Liver (tissue), 9 donors: ENCODE measurements around the gene C6orf132. TPM values are rescaled to one million over a fixed set of nuclear protein-coding genes. Genes with fewer than 3 reads are reported as not detected.

Experiments used
- DNase-seq: peaks from one replicate; pipeline ENCODE4 v3.0.0-alpha.2; 2017; ENCODE audit warnings: low spot score
- H3K27ac ChIP-seq, 2 donors: one replicate each; pipeline ENCODE4 v1.7.0; 2013; ENCODE audit warnings: inconsistent platforms in 2 of 2, low read length in 2 of 2, control low read depth in 1 of 2, low read depth in 1 of 2, mild to moderate bottlenecking in 1 of 2
- H3K27me3 ChIP-seq, 4 donors: one replicate each; pipeline versions ENCODE4 v1.6.1 to v1.7.0; 2013; ENCODE audit warnings: low read length in 3 of 4, inconsistent platforms in 1 of 4, mild to moderate bottlenecking in 1 of 4, moderate library complexity in 1 of 4; ENCODE audit not compliant: control insufficient read depth in 4 of 4, insufficient read depth in 4 of 4
- H3K36me3 ChIP-seq, 4 donors: one replicate each; pipeline versions ENCODE4 v1.6.1 to v1.7.0; 2013; ENCODE audit warnings: low read length in 3 of 4, mild to moderate bottlenecking in 3 of 4, low read depth in 1 of 4, moderate library complexity in 1 of 4; ENCODE audit not compliant: control insufficient read depth in 4 of 4, insufficient read depth in 3 of 4
- H3K4me1 ChIP-seq, 4 donors: one replicate each; pipeline versions ENCODE4 v1.6.1 to v1.7.0; 2013; ENCODE audit warnings: low read length in 3 of 4, mild to moderate bottlenecking in 3 of 4, moderate library complexity in 1 of 4; ENCODE audit not compliant: control insufficient read depth in 4 of 4, insufficient read depth in 4 of 4
- H3K4me3 ChIP-seq, 3 donors: one replicate each; pipeline versions ENCODE4 v1.6.1 to v1.7.0; 2013; ENCODE audit warnings: low read length in 3 of 3, control low read depth in 1 of 3, low read depth in 1 of 3, mild to moderate bottlenecking in 1 of 3
- H3K9ac ChIP-seq, 2 donors: one replicate each; pipeline ENCODE4 v1.7.0; 2013; ENCODE audit warnings: low read length in 2 of 2, mild to moderate bottlenecking in 2 of 2, moderate library complexity in 2 of 2, control low read depth in 1 of 2, low read depth in 1 of 2
- H3K9me3 ChIP-seq, 4 donors: one replicate each; pipeline versions ENCODE4 v1.6.1 to v1.7.0; 2013; ENCODE audit warnings: low read length in 3 of 4; ENCODE audit not compliant: control insufficient read depth in 4 of 4
- ATF3 ChIP-seq: IDR thresholded peaks from 2 replicates; pipeline ENCODE4 v1.6.1; 2016; ENCODE audit warnings: antibody characterized with exemption
- CTCF ChIP-seq: fragments of 150-350 bp; IDR thresholded peaks from 2 replicates; pipeline ENCODE4 v1.5.1; 2017; ENCODE audit warnings: improper control_type of control experiment, low read depth, low read length; ENCODE audit not compliant: missing input control
- EGR1 ChIP-seq, 2 donors: IDR thresholded peaks; 2 replicates each; pipeline ENCODE4 v1.6.1; 2016 to 2018; ENCODE audit warnings: antibody characterized with exemption in 2 of 2, low read depth in 2 of 2
- FOXA1 ChIP-seq: IDR thresholded peaks from 2 replicates; pipeline ENCODE4 v1.6.1; 2016; ENCODE audit warnings: antibody characterized with exemption
- FOXA2 ChIP-seq: IDR thresholded peaks from 2 replicates; pipeline ENCODE4 v1.6.1; 2016; ENCODE audit warnings: antibody characterized with exemption
- GABPA ChIP-seq, 2 donors: IDR thresholded peaks in 1 of 2; conservative IDR thresholded peaks in 1 of 2; 2 replicates each; pipeline ENCODE4 v1.6.1; 2016; ENCODE audit warnings: antibody characterized with exemption in 2 of 2, mild to moderate bottlenecking in 1 of 2, moderate library complexity in 1 of 2
- HNF4A ChIP-seq, 2 donors: conservative IDR thresholded peaks; 2 replicates each; pipeline ENCODE4 v1.6.1; 2016; ENCODE audit warnings: antibody characterized with exemption in 2 of 2, mild to moderate bottlenecking in 2 of 2
- HNF4G ChIP-seq: IDR thresholded peaks from 2 replicates; pipeline ENCODE4 v1.6.1; 2016; ENCODE audit warnings: antibody characterized with exemption
- JUND ChIP-seq, 2 donors: IDR thresholded peaks; 2 replicates each; pipeline ENCODE4 v1.6.1; 2016; ENCODE audit warnings: antibody characterized with exemption in 2 of 2
- MAX ChIP-seq: IDR thresholded peaks from 2 replicates; pipeline ENCODE4 v1.6.1; 2016; ENCODE audit warnings: antibody characterized with exemption
- RAD21 ChIP-seq, 2 donors: IDR thresholded peaks; 2 replicates each; pipeline ENCODE4 v1.6.1; 2016; ENCODE audit warnings: antibody characterized with exemption in 2 of 2, mild to moderate bottlenecking in 2 of 2
- RXRA ChIP-seq, 2 donors: IDR thresholded peaks; 2 replicates each; pipeline ENCODE4 v1.6.1; 2017 to 2018; ENCODE audit warnings: antibody characterized with exemption in 2 of 2, mild to moderate bottlenecking in 1 of 2
- SP1 ChIP-seq: IDR thresholded peaks from 2 replicates; pipeline ENCODE4 v1.6.1; 2018; ENCODE audit warnings: antibody characterized with exemption, mild to moderate bottlenecking
- TAF1 ChIP-seq: conservative IDR thresholded peaks from 2 replicates; pipeline ENCODE4 v1.6.1; 2016; ENCODE audit warnings: antibody characterized with exemption, mild to moderate bottlenecking
- YY1 ChIP-seq: IDR thresholded peaks from 2 replicates; pipeline ENCODE4 v1.6.1; 2016; ENCODE audit warnings: antibody characterized with exemption, mild to moderate bottlenecking
- ZBTB33 ChIP-seq: IDR thresholded peaks from 2 replicates; pipeline ENCODE4 v1.6.1; 2016; ENCODE audit warnings: antibody characterized with exemption
- WGBS: extraction: QIAGEN DNeasy Blood & Tissue Kit; methylation state at CpG from one replicate; pipeline ENCODE4 v1.1.7; 2013; 5-methylcytosine and 5-hydroxymethylcytosine counted together
- polyA plus RNA-seq, 2 donors: library from polyadenylated mRNA; stranded (reverse) in 1 of 2; unstranded in 1 of 2; fragments of 200-250 nt in 1 of 2; fragments of >200 nt in 1 of 2; fragmentation: Nextera tagmentation in 1 of 2; extraction: Ambion mirVana in 1 of 2; gene quantifications; one replicate each; pipeline versions ENCODE4 v1.2.1 to v1.2.3, GENCODE V29; 2013 to 2015
- total RNA-seq, 2 donors: library from RNA; depleted of rRNA; stranded (reverse); fragments of >200 nt; gene quantifications; one replicate each; pipeline ENCODE4 v1.2.3, GENCODE V29; 2014
- TF ChIP-seq, protein P1 (sequence below): IDR thresholded peaks from 2 replicates; pipeline ENCODE4 v1.6.1; 2016; ENCODE audit warnings: antibody characterized with exemption, mild to moderate bottlenecking
- donor health status: healthy.
- donor health status: healthy.
- donor health status: healthy.
- donor health status: healthy.
- donor health status: healthy.

Gene C6orf132
- total and polyA plus RNA-seq, 4 donors = 0.07 to 0.25 (median 0.24) TPM; not detected in 1

DNA sequence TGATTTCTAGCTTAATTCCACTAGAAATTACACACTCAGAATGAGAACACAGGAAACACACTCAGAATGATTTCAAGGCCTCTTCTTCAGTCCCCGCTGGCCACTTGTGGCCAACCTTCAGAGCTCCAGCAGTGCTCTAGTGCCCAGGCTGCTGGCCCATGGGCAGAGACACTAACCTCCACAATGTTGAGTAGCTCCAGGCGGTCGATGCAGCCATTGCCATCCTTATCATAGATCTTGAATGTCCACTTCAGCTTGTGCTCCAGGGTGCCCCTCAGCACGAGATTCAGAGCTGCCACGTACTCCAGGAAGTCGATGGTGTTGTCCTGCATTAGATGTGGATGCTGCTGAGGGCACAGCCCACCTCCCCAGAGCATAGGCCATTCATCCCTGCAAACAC, 46.0 kb upstream of the C6orf132 start:
- H3K4me3 ChIP-seq = no peak overlapping the region
- no peaks in the 10 kb centered on the region for H3K36me3 ChIP-seq
- no peaks in the 10 kb centered on the region for H3K9me3 ChIP-seq
- H3K27me3 ChIP-seq = no peaks in the 10 kb centered on the region
- no peak for DNase-seq
- H3K27ac ChIP-seq = no peak overlapping the region
- no peak overlapping the region for H3K9ac ChIP-seq
- H3K4me1 ChIP-seq = no peaks in the 10 kb centered on the region
- TF ChIP-seq FOXA1 (no peak), HNF4A (conservative IDR thresholded peaks at IDR 0.05) (no peak), RXRA (IDR thresholded peaks at IDR 0.05) (no peak), JUND (IDR thresholded peaks at IDR 0.05) (no peak), ZBTB33 (no peak), YY1 (no peak), SP1 (no peak)
- TF ChIP-seq, protein P1, sequence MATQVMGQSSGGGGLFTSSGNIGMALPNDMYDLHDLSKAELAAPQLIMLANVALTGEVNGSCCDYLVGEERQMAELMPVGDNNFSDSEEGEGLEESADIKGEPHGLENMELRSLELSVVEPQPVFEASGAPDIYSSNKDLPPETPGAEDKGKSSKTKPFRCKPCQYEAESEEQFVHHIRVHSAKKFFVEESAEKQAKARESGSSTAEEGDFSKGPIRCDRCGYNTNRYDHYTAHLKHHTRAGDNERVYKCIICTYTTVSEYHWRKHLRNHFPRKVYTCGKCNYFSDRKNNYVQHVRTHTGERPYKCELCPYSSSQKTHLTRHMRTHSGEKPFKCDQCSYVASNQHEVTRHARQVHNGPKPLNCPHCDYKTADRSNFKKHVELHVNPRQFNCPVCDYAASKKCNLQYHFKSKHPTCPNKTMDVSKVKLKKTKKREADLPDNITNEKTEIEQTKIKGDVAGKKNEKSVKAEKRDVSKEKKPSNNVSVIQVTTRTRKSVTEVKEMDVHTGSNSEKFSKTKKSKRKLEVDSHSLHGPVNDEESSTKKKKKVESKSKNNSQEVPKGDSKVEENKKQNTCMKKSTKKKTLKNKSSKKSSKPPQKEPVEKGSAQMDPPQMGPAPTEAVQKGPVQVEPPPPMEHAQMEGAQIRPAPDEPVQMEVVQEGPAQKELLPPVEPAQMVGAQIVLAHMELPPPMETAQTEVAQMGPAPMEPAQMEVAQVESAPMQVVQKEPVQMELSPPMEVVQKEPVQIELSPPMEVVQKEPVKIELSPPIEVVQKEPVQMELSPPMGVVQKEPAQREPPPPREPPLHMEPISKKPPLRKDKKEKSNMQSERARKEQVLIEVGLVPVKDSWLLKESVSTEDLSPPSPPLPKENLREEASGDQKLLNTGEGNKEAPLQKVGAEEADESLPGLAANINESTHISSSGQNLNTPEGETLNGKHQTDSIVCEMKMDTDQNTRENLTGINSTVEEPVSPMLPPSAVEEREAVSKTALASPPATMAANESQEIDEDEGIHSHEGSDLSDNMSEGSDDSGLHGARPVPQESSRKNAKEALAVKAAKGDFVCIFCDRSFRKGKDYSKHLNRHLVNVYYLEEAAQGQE = no peak
- 81% methylated on average over 6 of the region's 6 CpGs for WGBS

- TF ChIP-seq MAX (no peak), HNF4G (no peak), RAD21 (IDR thresholded peaks at IDR 0.05) (no peak), FOXA1 (no peak), TAF1 (no peak), RXRA (IDR thresholded peaks at IDR 0.05) (no peak), CTCF (no peak), GABPA (IDR thresholded peaks at IDR 0.05 in 1 of 2, conservative IDR thresholded peaks at IDR 0.05 in 1 of 2) (no peak), JUND (IDR thresholded peaks at IDR 0.05) (no peak), ATF3 (no peak), EGR1 (IDR thresholded peaks at IDR 0.05; ENCODE audit: low read depth in 2 of 2) (no peak), HNF4A (conservative IDR thresholded peaks at IDR 0.05) (no peak), ZBTB33 (no peak), SP1 (no peak), FOXA2 (no peak), YY1 (no peak)
- TF ChIP-seq, protein P1 = no peak
- no peaks in the 10 kb centered on the region for H3K4me1 ChIP-seq
- no peak for DNase-seq
- WGBS = 79% methylated on average over 10 of the region's 10 CpGs
- no peaks in the 10 kb centered on the region for H3K27me3 ChIP-seq
- no peak overlapping the region for H3K4me3 ChIP-seq
- no peak overlapping the region for H3K27ac ChIP-seq
- H3K9me3 ChIP-seq = no peaks in the 10 kb centered on the region
- H3K36me3 ChIP-seq = no peaks in the 10 kb centered on the region
- H3K9ac ChIP-seq = no peak overlapping the region
Observed at GRCh38 chr6:42185597-42185996, 43.2 kb upstream of the C6orf132 start.
